Measurements from ENCODE around the gene CAMK4. TPM values are rescaled to one million over a fixed set of nuclear protein-coding genes. Genes with fewer than 3 reads are reported as not detected.

Gene CAMK4
- polyA plus RNA-seq, 1 donor from 2014 or later: 16.6 TPM

GRCh38 chr5:111277061-111277460 lies 52.9 kb downstream of the CAMK4 start:
- H3K4me3 ChIP-seq (ENCODE audit: low read length): no peak overlapping the region
- no peaks in the 10 kb centered on the region for H3K27me3 ChIP-seq (ENCODE audit: insufficient read depth, low read depth, low read length)
- no peak overlapping the region for H3K4me2 ChIP-seq (ENCODE audit: low read length)
- no peak overlapping the region for H3K27ac ChIP-seq (ENCODE audit: low read length)
- H3K36me3 ChIP-seq (ENCODE audit: insufficient read depth, low read length): no peaks in the 10 kb centered on the region
- no peaks in the 10 kb centered on the region for H3K9me3 ChIP-seq (ENCODE audit: low read length)
- TF ChIP-seq REST (IDR thresholded peaks at IDR 0.05; ENCODE audit: borderline replicate concordance) (no peak), TAF1 (IDR thresholded peaks at IDR 0.05; ENCODE audit: low read depth) (no peak), POLR2AphosphoS5 (IDR thresholded peaks at IDR 0.05) (no peak), RAD21 (conservative IDR thresholded peaks at IDR 0.05) (no peak), EZH2 (IDR thresholded peaks at IDR 0.05; ENCODE audit: borderline replicate concordance, insufficient read depth, low read length, poor library complexity, severe bottlenecking) (no peak), EP300 (conservative IDR thresholded peaks at IDR 0.05; ENCODE audit: poor library complexity, severe bottlenecking) (no peak), MXI1 (conservative IDR thresholded peaks at IDR 0.05; ENCODE audit: poor library complexity, severe bottlenecking) (no peak), SMC3 (conservative IDR thresholded peaks at IDR 0.05; ENCODE audit: poor library complexity) (no peak)
- TF ChIP-seq, protein P1, sequence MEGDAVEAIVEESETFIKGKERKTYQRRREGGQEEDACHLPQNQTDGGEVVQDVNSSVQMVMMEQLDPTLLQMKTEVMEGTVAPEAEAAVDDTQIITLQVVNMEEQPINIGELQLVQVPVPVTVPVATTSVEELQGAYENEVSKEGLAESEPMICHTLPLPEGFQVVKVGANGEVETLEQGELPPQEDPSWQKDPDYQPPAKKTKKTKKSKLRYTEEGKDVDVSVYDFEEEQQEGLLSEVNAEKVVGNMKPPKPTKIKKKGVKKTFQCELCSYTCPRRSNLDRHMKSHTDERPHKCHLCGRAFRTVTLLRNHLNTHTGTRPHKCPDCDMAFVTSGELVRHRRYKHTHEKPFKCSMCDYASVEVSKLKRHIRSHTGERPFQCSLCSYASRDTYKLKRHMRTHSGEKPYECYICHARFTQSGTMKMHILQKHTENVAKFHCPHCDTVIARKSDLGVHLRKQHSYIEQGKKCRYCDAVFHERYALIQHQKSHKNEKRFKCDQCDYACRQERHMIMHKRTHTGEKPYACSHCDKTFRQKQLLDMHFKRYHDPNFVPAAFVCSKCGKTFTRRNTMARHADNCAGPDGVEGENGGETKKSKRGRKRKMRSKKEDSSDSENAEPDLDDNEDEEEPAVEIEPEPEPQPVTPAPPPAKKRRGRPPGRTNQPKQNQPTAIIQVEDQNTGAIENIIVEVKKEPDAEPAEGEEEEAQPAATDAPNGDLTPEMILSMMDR (IDR thresholded peaks at IDR 0.05; ENCODE audit: poor library complexity, severe bottlenecking): no peak
- no peaks in the 10 kb centered on the region for H4K20me1 ChIP-seq (ENCODE audit: insufficient read depth)
- no peaks in the 10 kb centered on the region for H3K79me2 ChIP-seq (replicated peaks; ENCODE audit: insufficient read depth, low read length)
- H3K9ac ChIP-seq (ENCODE audit: low read length): no peak overlapping the region
- H2AFZ ChIP-seq (ENCODE audit: low read depth, low read length): no peak overlapping the region
- no peaks in the 10 kb centered on the region for H3K9me2 ChIP-seq (ENCODE audit: insufficient read depth, low read length)
- no peaks in the 10 kb centered on the region for H3F3A ChIP-seq (ENCODE audit: insufficient read depth, low read length, poor library complexity, severe bottlenecking)

DNA sequence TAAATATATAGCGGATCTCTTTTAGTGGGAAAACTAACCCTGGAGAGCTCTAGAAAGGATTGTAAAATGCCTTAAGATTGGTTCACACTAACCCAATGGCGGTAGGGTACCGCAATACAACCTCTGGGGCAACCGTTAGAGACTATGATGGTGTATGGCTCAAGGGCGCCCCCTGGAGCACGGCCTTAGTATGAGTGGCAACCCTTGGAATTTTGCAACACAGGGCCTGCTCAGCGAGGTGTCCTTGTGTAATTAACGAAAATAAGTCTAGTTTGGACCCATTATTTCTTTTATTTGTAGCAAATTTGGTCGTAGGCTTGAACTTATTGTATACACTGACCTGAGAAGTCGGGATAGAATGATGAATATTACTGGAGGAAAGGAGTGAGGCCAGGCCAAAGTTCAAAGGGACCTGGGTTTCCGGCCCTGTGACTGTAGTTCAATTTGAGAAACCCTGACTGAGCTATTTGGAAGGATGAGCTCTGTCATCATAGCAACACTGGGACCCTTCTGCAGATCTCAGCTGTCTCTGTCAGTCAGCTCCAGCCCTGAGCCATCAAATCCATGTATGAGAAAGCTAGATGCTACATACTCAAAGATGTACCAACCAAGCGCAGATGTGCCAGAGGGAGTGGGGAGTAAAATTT lies 54.8 kb downstream of the CAMK4 start:
- Histone ChIP-seq H3K9ac (ENCODE audit: low read length) (no peak overlapping the region), H3K36me3 (ENCODE audit: insufficient read depth, low read length) (no peaks in the 10 kb centered on the region), H3K9me3 (ENCODE audit: low read length) (no peaks in the 10 kb centered on the region), H2AFZ (ENCODE audit: low read depth, low read length) (no peak overlapping the region), H3K79me2 (replicated peaks; ENCODE audit: insufficient read depth, low read length) (no peaks in the 10 kb centered on the region), H3K27me3 (ENCODE audit: insufficient read depth, low read depth, low read length) (no peaks in the 10 kb centered on the region), H3K4me3 (ENCODE audit: low read length) (no peak overlapping the region), H3K9me2 (ENCODE audit: insufficient read depth, low read length) (no peaks in the 10 kb centered on the region), H3F3A (ENCODE audit: insufficient read depth, low read length, poor library complexity, severe bottlenecking) (no peaks in the 10 kb centered on the region), H4K20me1 (ENCODE audit: insufficient read depth) (no peaks in the 10 kb centered on the region), H3K4me2 (ENCODE audit: low read length) (no peak overlapping the region), H3K27ac (ENCODE audit: low read length) (no peak overlapping the region)
- TF ChIP-seq MXI1 (conservative IDR thresholded peaks at IDR 0.05; ENCODE audit: poor library complexity, severe bottlenecking): no peak
- TF ChIP-seq, protein P1 (IDR thresholded peaks at IDR 0.05; ENCODE audit: poor library complexity, severe bottlenecking): peak; percentile 44
- no peak for TF ChIP-seq REST (IDR thresholded peaks at IDR 0.05; ENCODE audit: borderline replicate concordance)
- TF ChIP-seq RAD21 (conservative IDR thresholded peaks at IDR 0.05): peak; percentile 37

All from neural cell (in vitro differentiated cells).